GM12864 (cell line): ENCODE measurements around the gene IGSF9.

Experiments
- DNase-seq: peaks from one replicate; pipeline ENCODE4 v3.0.0-alpha.2; 2011; ENCODE audit warnings: low read depth
- H3K4me3 ChIP-seq: 2 replicates; pipeline ENCODE4 v1.5.1; 2011; ENCODE audit warnings: mild to moderate bottlenecking, low read depth, low read length, control low read depth
- CTCF ChIP-seq: IDR thresholded peaks from 2 replicates; pipeline ENCODE4 v1.5.1; 2011; ENCODE audit warnings: low read depth, mild to moderate bottlenecking, moderate library complexity, low read length, control low read depth, inconsistent platforms; ENCODE audit errors: missing control alignments

The IGSF9 gene

GRCh38 chr1:159957824-159958268 is 12.4 kb upstream of the IGSF9 start:
- TF ChIP-seq CTCF, result no peak
- no peak for DNase-seq
- H3K4me3 ChIP-seq, result no peak overlapping the region

GRCh38 chr1:159955456-159955855 is 10.0 kb upstream of the IGSF9 start:
- no peak for TF ChIP-seq CTCF
- no peak overlapping the region for H3K4me3 ChIP-seq
- DNase-seq, result no peak

- no peak for DNase-seq
- TF ChIP-seq CTCF, result no peak
- H3K4me3 ChIP-seq, result no peak within 1 kb of the TSS
Observed at GRCh38 chr1:159953536-159954515, 8.4 kb upstream of the IGSF9 start, which contains the start of gene SLAMF9. SLAMF9 (minus strand) TSS chr1:159954237; CDS start chr1:159954137, 100 bp downstream.

DNA sequence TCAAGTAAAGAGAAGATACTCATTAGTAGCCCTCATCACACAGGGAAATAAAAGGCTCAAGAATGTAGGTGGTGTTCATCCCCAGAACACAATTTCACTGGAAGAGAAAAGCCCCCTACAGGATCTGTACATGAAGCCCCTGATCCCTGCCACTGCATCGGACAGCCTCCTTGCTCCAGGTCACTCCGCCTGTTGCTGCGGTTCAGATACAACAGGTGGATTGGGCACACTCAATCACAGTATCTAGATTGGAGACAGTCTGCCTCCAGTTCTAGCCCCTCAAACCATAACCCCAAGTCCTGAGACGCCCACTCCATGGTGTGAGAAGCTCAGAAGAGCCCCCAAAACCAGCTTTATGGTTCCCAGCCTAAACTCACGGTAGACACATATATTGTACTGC is 7.5 kb upstream of the IGSF9 start:
- no peak overlapping the region for H3K4me3 ChIP-seq
- TF ChIP-seq CTCF, result no peak
- DNase-seq, result no peak

DNA sequence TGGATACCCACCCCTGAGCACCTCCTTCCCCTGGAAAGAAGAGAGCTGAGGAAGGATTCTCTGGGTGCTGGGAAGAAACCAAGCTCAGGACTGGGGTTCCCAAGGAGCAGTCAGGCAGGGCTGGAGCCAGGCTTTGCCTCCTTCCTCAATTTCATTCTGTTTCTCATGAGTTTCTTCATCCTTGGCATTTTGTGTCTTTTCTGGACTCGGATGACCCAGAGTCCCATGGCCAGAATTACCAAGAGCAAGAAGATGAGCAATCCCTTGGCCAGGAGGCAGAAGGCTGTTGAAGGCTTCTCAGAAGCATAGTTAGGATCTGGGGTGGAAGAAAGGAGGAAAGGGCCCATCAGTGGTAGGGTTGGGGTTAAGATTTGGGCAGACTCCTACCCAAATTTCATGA is 6.1 kb upstream of the IGSF9 start:
- no peak for DNase-seq
- no peak overlapping the region for H3K4me3 ChIP-seq
- TF ChIP-seq CTCF, result no peak

- H3K4me3 ChIP-seq, result no peak overlapping the region
- no peak for TF ChIP-seq CTCF
- no peak for DNase-seq
Observed at GRCh38 chr1:159951016-159951415, 5.6 kb upstream of the IGSF9 start.

- no peak for TF ChIP-seq CTCF
- no peak overlapping the region for H3K4me3 ChIP-seq
- DNase-seq, result no peak
Observed at GRCh38 chr1:159949981-159950381, 4.6 kb upstream of the IGSF9 start.
